K562 (cell line): ENCODE data around the gene RNF141. TPM values are rescaled to one million over a fixed set of nuclear protein-coding genes. Genes with fewer than 3 reads are reported as not detected.

Experiments
- CEBPG ChIP-seq, 3 experiments: fragments of 200-800 bp in 1 of 3; sonication (Bioruptor generic) in 1 of 3; sonication (generic) in 1 of 3; formaldehyde crosslinking in 1 of 3; IDR thresholded peaks in 2 of 3; conservative IDR thresholded peaks in 1 of 3; 2 replicates each; pipeline versions ENCODE4 v1.6.1 to v1.8.0; 2016 to 2022; ENCODE audit warnings: missing compliant biosample characterization in 2 of 3, missing genetic modification characterization in 2 of 3, mild to moderate bottlenecking in 1 of 3, missing genetic modification reagents in 1 of 3
- GABPA ChIP-seq: fragments of 200-800 bp; sonication (Bioruptor generic); conservative IDR thresholded peaks from 2 replicates; pipeline ENCODE4 v1.6.1; 2016; ENCODE audit warnings: low read depth, missing genetic modification characterization, missing compliant biosample characterization
- ILF3 ChIP-seq: fragments of 450-650 bp; IDR thresholded peaks from 2 replicates; pipeline ENCODE4 v1.6.1; 2018; ENCODE audit warnings: antibody characterized with exemption, mild to moderate bottlenecking, moderate library complexity, borderline replicate concordance
- JUN ChIP-seq, 2 experiments: sonication (generic) in 1 of 2; formaldehyde crosslinking in 1 of 2; IDR thresholded peaks; 2 replicates each; pipeline versions ENCODE4 v1.6.1 to v1.8.0; 2012 to 2022; ENCODE audit warnings: borderline replicate concordance in 2 of 2, mild to moderate bottlenecking in 2 of 2, improper control_type of control experiment in 1 of 2, low read depth in 1 of 2, low read length in 1 of 2, missing genetic modification reagents in 1 of 2
- JUND ChIP-seq, 2 experiments: IDR thresholded peaks; 2 replicates in 1 of 2; 3 replicates in 1 of 2; pipeline ENCODE4 v1.6.1; 2011; ENCODE audit warnings: borderline replicate concordance in 2 of 2, low read depth in 2 of 2, low read length in 2 of 2, improper control_type of control experiment in 1 of 2, missing biosample characterization in 1 of 2, missing genetic modification characterization in 1 of 2, missing genetic modification reagents in 1 of 2
- MTA2 ChIP-seq: fragments of 450-650 bp; IDR thresholded peaks from 2 replicates; pipeline ENCODE4 v1.6.1; 2016; ENCODE audit warnings: low read depth
- MYBL2 ChIP-seq, 2 experiments: fragments of 450-650 bp in 1 of 2; sonication (generic) in 1 of 2; formaldehyde crosslinking in 1 of 2; IDR thresholded peaks; 2 replicates each; pipeline versions ENCODE4 v1.6.1 to v1.8.1; 2017 to 2022; ENCODE audit warnings: borderline replicate concordance in 1 of 2, inconsistent platforms in 1 of 2, low read depth in 1 of 2, mild to moderate bottlenecking in 1 of 2, missing genetic modification reagents in 1 of 2, moderate library complexity in 1 of 2
- NCOA6 ChIP-seq: fragments of 450-650 bp; IDR thresholded peaks from 2 replicates; pipeline ENCODE4 v1.6.1; 2017; ENCODE audit warnings: mild to moderate bottlenecking
- NFATC3 ChIP-seq: fragments of 450-650 bp; IDR thresholded peaks from 2 replicates; pipeline ENCODE4 v1.6.1; 2017; ENCODE audit warnings: mild to moderate bottlenecking
- NFE2 ChIP-seq: IDR thresholded peaks from 2 replicates; pipeline ENCODE4 v1.6.1; 2014; ENCODE audit warnings: antibody characterized with exemption, low read depth
- NFYB ChIP-seq: IDR thresholded peaks from 2 replicates; pipeline ENCODE4 v1.6.1; 2011; ENCODE audit warnings: mild to moderate bottlenecking, moderate library complexity; ENCODE audit not compliant: insufficient read length; ENCODE audit errors: extremely low read depth
- NR2C2 ChIP-seq, 2 experiments: fragments of 200-800 bp in 1 of 2; sonication (Bioruptor generic) in 1 of 2; sonication (generic) in 1 of 2; formaldehyde crosslinking in 1 of 2; IDR thresholded peaks; 2 replicates each; pipeline versions ENCODE4 v1.6.1 to v1.8.0; 2016 to 2022; ENCODE audit warnings: mild to moderate bottlenecking in 1 of 2, missing compliant biosample characterization in 1 of 2, missing genetic modification characterization in 1 of 2, missing genetic modification reagents in 1 of 2
- NRF1 ChIP-seq, 2 experiments: fragments of 450-650 bp; IDR thresholded peaks in 1 of 2; conservative IDR thresholded peaks in 1 of 2; 2 replicates each; pipeline ENCODE4 v1.6.1; 2014; ENCODE audit warnings: mild to moderate bottlenecking in 2 of 2
- OTX1 ChIP-seq: fragments of 450-650 bp; formaldehyde crosslinking; IDR thresholded peaks from 2 replicates; pipeline ENCODE4 v1.4.0; 2022; ENCODE audit warnings: mild to moderate bottlenecking
- PML ChIP-seq: IDR thresholded peaks from 2 replicates; pipeline ENCODE4 v1.6.1; 2012; ENCODE audit warnings: low read length, inconsistent platforms
- TCF3 ChIP-seq: sonication (generic); formaldehyde crosslinking; IDR thresholded peaks from 2 replicates; pipeline ENCODE4 v1.4.0; 2020; ENCODE audit warnings: mild to moderate bottlenecking, missing genetic modification reagents
- ZFX ChIP-seq: sonication (generic); formaldehyde crosslinking; IDR thresholded peaks from 2 replicates; pipeline ENCODE4 v1.8.0; 2022; ENCODE audit warnings: mild to moderate bottlenecking, missing genetic modification reagents, moderate library complexity
- ZNF282 ChIP-seq: sonication (generic); formaldehyde crosslinking; IDR thresholded peaks from 2 replicates; pipeline ENCODE4 v1.8.1; 2023; ENCODE audit warnings: missing genetic modification reagents
- ZNF316 ChIP-seq: fragments of 450-650 bp; IDR thresholded peaks from 2 replicates; pipeline ENCODE4 v1.6.1; 2016
- ZNF354B ChIP-seq: fragments of 250-450 bp; sonication (Bioruptor Pico); IDR thresholded peaks from 2 replicates; pipeline ENCODE4 v1.4.0; 2020
- polyA plus RNA-seq, 8 experiments: library from polyadenylated mRNA; depleted of rRNA in 4 of 8; stranded (reverse) in 5 of 8; unstranded in 3 of 8; fragments of >200 nt; fragmentation: Nextera tagmentation in 2 of 8; fragmentation: Illumina TruSeq in 1 of 8; extraction: Ambion mirVana in 2 of 8; extraction: Trizol in 1 of 8; gene quantifications; 2 replicates each; pipeline versions ENCODE4 v1.2.1 to v1.2.3, GENCODE V29; 2011 to 2014; ENCODE audit warnings: inconsistent platforms in 1 of 8, missing spikeins in 1 of 8
- total RNA-seq, 7 experiments: library from RNA; depleted of rRNA in 6 of 7; stranded (reverse); fragments of >200 nt in 6 of 7; fragmentation: Illumina TruSeq in 2 of 7; extraction: Trizol in 2 of 7; gene quantifications; 2 replicates each; pipeline versions ENCODE4 v1.2.1 to v1.2.3, GENCODE V29; 2011 to 2021; ENCODE audit warnings: low replicate concordance in 1 of 7
- TF ChIP-seq, protein P1 (sequence below): sonication (generic); formaldehyde crosslinking; IDR thresholded peaks from 2 replicates; pipeline ENCODE4 v1.8.0; 2022; ENCODE audit warnings: mild to moderate bottlenecking, missing genetic modification reagents
- TF ChIP-seq, protein P2 (sequence below), 2 experiments: IDR thresholded peaks; 2 replicates each; pipeline ENCODE4 v1.6.1; 2012; ENCODE audit warnings: improper control_type of control experiment in 2 of 2, low read depth in 2 of 2, low read length in 2 of 2, borderline replicate concordance in 1 of 2
- TF ChIP-seq, protein P3 (sequence below): sonication (generic); formaldehyde crosslinking; IDR thresholded peaks from 2 replicates; pipeline ENCODE4 v1.9.0; 2022; ENCODE audit warnings: mild to moderate bottlenecking, missing genetic modification reagents

Gene RNF141
- total and polyA plus RNA-seq, 9 of the 15 experiments (the other 6 are each of a cell fraction or from before 2014, with no cell fraction given) = 9.7 to 51.9 (median 18.9) TPM

DNA sequence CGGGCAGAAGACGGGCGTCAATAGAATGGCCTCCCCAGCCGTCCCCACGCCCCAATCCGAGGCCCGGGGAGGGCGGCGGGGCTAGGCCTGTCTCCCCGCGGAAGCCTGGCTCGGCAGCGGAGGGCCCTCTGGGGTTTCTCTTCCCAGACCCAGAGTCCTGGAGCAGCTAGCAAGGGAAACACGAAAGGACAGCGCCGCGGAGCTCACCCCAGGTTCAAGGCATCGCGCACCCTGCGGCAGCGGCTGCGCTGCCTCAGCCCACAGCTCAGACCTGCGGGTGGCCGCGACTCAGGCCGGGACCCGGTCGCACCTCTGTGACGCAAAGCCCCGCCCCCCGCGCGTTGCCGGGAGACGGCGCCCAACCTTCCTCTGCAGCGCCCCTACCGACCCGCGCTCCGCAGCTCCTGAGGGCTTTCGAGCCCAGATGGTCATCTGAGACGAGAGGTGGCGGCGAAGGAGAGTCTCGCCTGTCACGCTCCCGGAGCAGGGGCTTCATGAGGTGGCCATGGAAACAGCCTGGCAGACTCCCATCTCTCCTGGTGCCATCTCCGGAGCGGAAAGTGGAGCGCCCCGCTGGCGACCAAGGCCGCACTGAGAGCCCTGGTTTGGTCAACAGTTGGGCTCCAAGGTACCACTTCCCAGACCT lies at the start of gene RNF141 (continued):
- peak; percentile 61 for TF ChIP-seq JUND (IDR thresholded peaks at IDR 0.05; ENCODE audit: borderline replicate concordance, low read depth, low read length)
- TF ChIP-seq JUND (tag; IDR thresholded peaks at IDR 0.05; ENCODE audit: borderline replicate concordance, low read depth, low read length) = peak; percentile 13; the same call in 1 of the 3 replicates
- no peak for TF ChIP-seq MTA2
- no peak for TF ChIP-seq ZNF316
- TF ChIP-seq PML = peak; percentile 65; the same call in 1 of the 2 replicates
- TF ChIP-seq, protein P1, sequence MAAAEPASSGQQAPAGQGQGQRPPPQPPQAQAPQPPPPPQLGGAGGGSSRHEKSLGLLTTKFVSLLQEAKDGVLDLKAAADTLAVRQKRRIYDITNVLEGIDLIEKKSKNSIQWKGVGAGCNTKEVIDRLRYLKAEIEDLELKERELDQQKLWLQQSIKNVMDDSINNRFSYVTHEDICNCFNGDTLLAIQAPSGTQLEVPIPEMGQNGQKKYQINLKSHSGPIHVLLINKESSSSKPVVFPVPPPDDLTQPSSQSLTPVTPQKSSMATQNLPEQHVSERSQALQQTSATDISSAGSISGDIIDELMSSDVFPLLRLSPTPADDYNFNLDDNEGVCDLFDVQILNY (CRISPR knock-in tag) = 0 out of 2 replicates have a peak, but pooled peaks have one; percentile 37
- no peak for TF ChIP-seq TCF3 (CRISPR knock-in tag)
- TF ChIP-seq ILF3 = no peak; the same call in 1 of the 2 replicates
- TF ChIP-seq GABPA (tag) = 0 out of 2 replicates have a peak, but pooled peaks have one; percentile 23
- no peak for TF ChIP-seq ZNF282
- no peak for TF ChIP-seq MYBL2 (IDR thresholded peaks at IDR 0.05; ENCODE audit: low read depth)
- no peak for TF ChIP-seq MYBL2 (CRISPR knock-in tag; IDR thresholded peaks at IDR 0.05; ENCODE audit: borderline replicate concordance)
- TF ChIP-seq ZFX (CRISPR knock-in tag) = peak; percentile 100
- no peak for TF ChIP-seq NFATC3
- peak; percentile 5; the same call in 1 of the 2 replicates for TF ChIP-seq CEBPG (CRISPR knock-in tag; IDR thresholded peaks at IDR 0.05)
- TF ChIP-seq CEBPG (tag; conservative IDR thresholded peaks at IDR 0.05 in 1 of 2, IDR thresholded peaks at IDR 0.05 in 1 of 2) = no peak
- TF ChIP-seq NCOA6 = no peak
- peak; percentile 88 for TF ChIP-seq NR2C2 (CRISPR knock-in tag; IDR thresholded peaks at IDR 0.05)
- peak; percentile 91 for TF ChIP-seq NR2C2 (tag; IDR thresholded peaks at IDR 0.05)
- TF ChIP-seq NRF1 (conservative IDR thresholded peaks at IDR 0.05 in 1 of 2, IDR thresholded peaks at IDR 0.05 in 1 of 2) = peak; percentile 83 to 86
- TF ChIP-seq OTX1 (CRISPR knock-in tag) = no peak
- TF ChIP-seq, protein P2, sequence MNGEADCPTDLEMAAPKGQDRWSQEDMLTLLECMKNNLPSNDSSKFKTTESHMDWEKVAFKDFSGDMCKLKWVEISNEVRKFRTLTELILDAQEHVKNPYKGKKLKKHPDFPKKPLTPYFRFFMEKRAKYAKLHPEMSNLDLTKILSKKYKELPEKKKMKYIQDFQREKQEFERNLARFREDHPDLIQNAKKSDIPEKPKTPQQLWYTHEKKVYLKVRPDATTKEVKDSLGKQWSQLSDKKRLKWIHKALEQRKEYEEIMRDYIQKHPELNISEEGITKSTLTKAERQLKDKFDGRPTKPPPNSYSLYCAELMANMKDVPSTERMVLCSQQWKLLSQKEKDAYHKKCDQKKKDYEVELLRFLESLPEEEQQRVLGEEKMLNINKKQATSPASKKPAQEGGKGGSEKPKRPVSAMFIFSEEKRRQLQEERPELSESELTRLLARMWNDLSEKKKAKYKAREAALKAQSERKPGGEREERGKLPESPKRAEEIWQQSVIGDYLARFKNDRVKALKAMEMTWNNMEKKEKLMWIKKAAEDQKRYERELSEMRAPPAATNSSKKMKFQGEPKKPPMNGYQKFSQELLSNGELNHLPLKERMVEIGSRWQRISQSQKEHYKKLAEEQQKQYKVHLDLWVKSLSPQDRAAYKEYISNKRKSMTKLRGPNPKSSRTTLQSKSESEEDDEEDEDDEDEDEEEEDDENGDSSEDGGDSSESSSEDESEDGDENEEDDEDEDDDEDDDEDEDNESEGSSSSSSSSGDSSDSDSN (IDR thresholded peaks at IDR 0.05; ENCODE audit: borderline replicate concordance in 1 of 2, low read depth in 2 of 2, low read length in 2 of 2) = peak in 1 of 2 experiments; percentile 88; a peak in 3 of 4 replicates
- TF ChIP-seq, protein P3, sequence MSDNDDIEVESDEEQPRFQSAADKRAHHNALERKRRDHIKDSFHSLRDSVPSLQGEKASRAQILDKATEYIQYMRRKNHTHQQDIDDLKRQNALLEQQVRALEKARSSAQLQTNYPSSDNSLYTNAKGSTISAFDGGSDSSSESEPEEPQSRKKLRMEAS = peak; percentile 61
- TF ChIP-seq ZNF354B = no peak
- TF ChIP-seq JUN (IDR thresholded peaks at IDR 0.05; ENCODE audit: borderline replicate concordance, low read depth, low read length) = no peak; the same call in 1 of the 2 replicates
- no peak for TF ChIP-seq JUN (CRISPR knock-in tag; IDR thresholded peaks at IDR 0.05; ENCODE audit: borderline replicate concordance)
- TF ChIP-seq NFE2 = no peak
- TF ChIP-seq NFYB = no peak
